ENCODE results near the gene RAD51C. TPM values are rescaled to one million over a fixed set of nuclear protein-coding genes. Genes with fewer than 3 reads are reported as not detected.

The RAD51C gene
- total and polyA plus RNA-seq, 9 of the 15 experiments (the other 6 are each of a cell fraction or from before 2014, with no cell fraction given), result 93.9 to 341 (median 135) TPM

GRCh38 chr17:58756246-58757161, 64.1 kb downstream of the RAD51C start:
- CTCF ChIA-PET (ENCODE audit: low intra/inter-chr PET ratio), result no interaction called here
- DNase-seq (ENCODE audit: extremely low read depth in 1 of 4, low spot score in 3 of 4), result peak; percentile 25 to 34 (median 30)
- Histone ChIP-seq H3K36me3 (ENCODE audit: control insufficient read depth, insufficient read depth, low read length) (no peaks in the 10 kb centered on the region), H3K79me2 (ENCODE audit: control insufficient read depth, insufficient read depth, low read length) (peaks cover 8% of the 10 kb centered on the region; the same call in 1 of the 3 replicates), H3K4me3 (peak overlapping the region; percentile 70), H4K20me1 (replicated peaks; ENCODE audit: control insufficient read depth, insufficient read depth, low read length) (no peaks in the 10 kb centered on the region), H3K27ac (ENCODE audit: extremely low read depth, low read depth, low read length) (no peak overlapping the region), H3K9ac (ENCODE audit: insufficient read depth in 1 of 2, low read depth in 2 of 2, low read length in 2 of 2) (peak overlapping the region; percentile 31 to 93; a peak in 3 of 4 replicates), H3K4me2 (ENCODE audit: insufficient read depth, low read length) (peak overlapping the region; percentile 88), H3K9me1 (ENCODE audit: control insufficient read depth, insufficient read depth, low read length) (no peaks in the 10 kb centered on the region), H2AFZ (ENCODE audit: low read depth, low read length) (peak overlapping the region; percentile 91), H3K9me3 (replicated peaks; ENCODE audit: control insufficient read depth, insufficient read depth, low read depth, low read length) (no peaks in the 10 kb centered on the region), H3K27me3 (ENCODE audit: control insufficient read depth in 2 of 2, insufficient read depth in 2 of 2, low read length in 2 of 2) (no peaks in the 10 kb centered on the region), H3K4me1 (replicated peaks in 1 of 2; ENCODE audit: control insufficient read depth in 2 of 2, insufficient read depth in 2 of 2, low read length in 2 of 2) (peaks cover 6 to 14% of the 10 kb centered on the region in 2 experiments; a peak in 4 of 5 replicates)
- WGBS (ENCODE audit: insufficient coverage, low coverage, missing lambda C conversion rate), result 2% methylated on average over 36 of the region's 72 CpGs
- intact Hi-C loops (cut with micrococcal nuclease), result no loop called here
- POLR2A ChIA-PET, result interaction anchor here (0.6 to 3.4 kb wide), 4 partner anchors 8 to 125 kb away, joined by 3 to 20 read pairs (median 4); no protein-coding TSS in a partner anchor
- ATAC-seq, result peak; percentile 61
- FAIRE-seq, result peak; percentile 71
- in situ Hi-C loops (cut with MboI), result no loop called here
- BruUV-seq (replicated peaks), result no TSS peak
- TF ChIP-seq KDM5B (IDR thresholded peaks at IDR 0.05; ENCODE audit: insufficient replicate concordance, low read depth, low read length) (peak; percentile 64), PHF21A (IDR thresholded peaks at IDR 0.05; ENCODE audit: borderline replicate concordance, low read depth) (no peak), MECOM (CRISPR knock-in tag; IDR thresholded peaks at IDR 0.05) (no peak), ETV6 (IDR thresholded peaks at IDR 0.05; ENCODE audit: borderline replicate concordance in 1 of 2, low read depth in 2 of 2, low read length in 1 of 2) (no peak), ETV6 (CRISPR knock-in tag; IDR thresholded peaks at IDR 0.05; ENCODE audit: borderline replicate concordance) (no peak), EGR1 (conservative IDR thresholded peaks at IDR 0.05) (peak; percentile 44; the same call in 1 of the 2 replicates), PCBP1 (IDR thresholded peaks at IDR 0.05; ENCODE audit: low read depth, low read length, poor library complexity, severe bottlenecking) (peak; percentile 65), HDAC1 (IDR thresholded peaks at IDR 0.05) (no peak), DDX20 (tag; IDR thresholded peaks at IDR 0.05; ENCODE audit: low read depth) (no peak), CCNT2 (IDR thresholded peaks at IDR 0.05; ENCODE audit: borderline replicate concordance, extremely low read depth, insufficient read length, low read depth, low read length) (peak; percentile 34)
- TF ChIP-seq, protein P1, sequence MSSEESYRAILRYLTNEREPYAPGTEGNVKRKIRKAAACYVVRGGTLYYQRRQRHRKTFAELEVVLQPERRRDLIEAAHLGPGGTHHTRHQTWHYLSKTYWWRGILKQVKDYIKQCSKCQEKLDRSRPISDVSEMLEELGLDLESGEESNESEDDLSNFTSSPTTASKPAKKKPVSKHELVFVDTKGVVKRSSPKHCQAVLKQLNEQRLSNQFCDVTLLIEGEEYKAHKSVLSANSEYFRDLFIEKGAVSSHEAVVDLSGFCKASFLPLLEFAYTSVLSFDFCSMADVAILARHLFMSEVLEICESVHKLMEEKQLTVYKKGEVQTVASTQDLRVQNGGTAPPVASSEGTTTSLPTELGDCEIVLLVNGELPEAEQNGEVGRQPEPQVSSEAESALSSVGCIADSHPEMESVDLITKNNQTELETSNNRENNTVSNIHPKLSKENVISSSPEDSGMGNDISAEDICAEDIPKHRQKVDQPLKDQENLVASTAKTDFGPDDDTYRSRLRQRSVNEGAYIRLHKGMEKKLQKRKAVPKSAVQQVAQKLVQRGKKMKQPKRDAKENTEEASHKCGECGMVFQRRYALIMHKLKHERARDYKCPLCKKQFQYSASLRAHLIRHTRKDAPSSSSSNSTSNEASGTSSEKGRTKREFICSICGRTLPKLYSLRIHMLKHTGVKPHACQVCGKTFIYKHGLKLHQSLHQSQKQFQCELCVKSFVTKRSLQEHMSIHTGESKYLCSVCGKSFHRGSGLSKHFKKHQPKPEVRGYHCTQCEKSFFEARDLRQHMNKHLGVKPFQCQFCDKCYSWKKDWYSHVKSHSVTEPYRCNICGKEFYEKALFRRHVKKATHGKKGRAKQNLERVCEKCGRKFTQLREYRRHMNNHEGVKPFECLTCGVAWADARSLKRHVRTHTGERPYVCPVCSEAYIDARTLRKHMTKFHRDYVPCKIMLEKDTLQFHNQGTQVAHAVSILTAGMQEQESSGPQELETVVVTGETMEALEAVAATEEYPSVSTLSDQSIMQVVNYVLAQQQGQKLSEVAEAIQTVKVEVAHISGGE (CRISPR knock-in tag; IDR thresholded peaks at IDR 0.05), result peak in 1 of 3 experiments; percentile 51; a peak in 1 of 6 replicates

All from K562 (cell line).